ENCODE measurements around the gene OSBPL9. TPM values are rescaled to one million over a fixed set of nuclear protein-coding genes. Genes with fewer than 3 reads are reported as not detected.

OSBPL9 gene
- 50.6 and 69.9 TPM in 2 replicates for total RNA-seq

DNA sequence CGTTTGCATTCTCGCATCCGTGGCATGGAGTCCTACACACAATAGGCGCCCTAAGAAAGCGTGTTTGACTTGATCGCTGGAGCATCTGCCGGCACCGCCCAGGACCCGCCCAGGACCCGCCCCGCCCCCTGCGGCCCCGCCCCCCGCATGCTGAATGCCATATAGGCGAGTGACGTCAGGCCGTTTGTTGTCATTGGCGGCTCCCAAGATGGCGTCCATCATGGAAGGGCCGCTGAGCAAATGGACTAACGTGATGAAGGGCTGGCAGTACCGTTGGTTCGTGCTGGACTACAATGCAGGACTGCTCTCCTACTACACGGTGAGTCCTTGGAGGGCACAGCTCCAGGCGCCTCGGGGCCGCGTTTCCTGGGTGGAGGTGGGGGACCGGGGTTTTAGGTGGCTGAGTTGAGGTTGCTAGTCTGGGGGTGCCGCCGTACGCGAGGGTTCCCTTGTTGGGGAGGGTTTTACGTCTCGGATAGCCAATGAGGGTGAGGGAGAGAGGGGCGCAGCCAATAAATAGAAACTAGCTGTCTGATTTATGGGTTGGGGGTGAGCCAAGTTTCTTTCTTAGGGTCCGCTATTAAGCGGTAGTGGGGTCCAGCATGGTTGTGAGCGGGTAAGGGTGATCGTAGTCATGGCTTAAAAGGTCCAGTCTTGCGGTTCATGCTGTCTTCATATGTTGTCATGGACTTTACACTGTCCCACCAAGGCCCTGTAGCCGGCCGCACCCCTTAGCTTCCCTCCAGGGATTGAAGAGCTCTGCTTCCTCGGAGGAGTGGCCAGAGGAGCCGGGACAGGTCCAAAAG lies at the start of gene OSBPL9:
TSS of gene OSBPL9 (plus strand) at position 190 of the 806 bp plus-strand sequence. CDS start at position 209, 19 bp downstream.

Other genes starting within 250 kb of the OSBPL9 start
- gene EPS15, start 97.8 kb upstream of the OSBPL9 start, total RNA-seq = 26.9 and 34.6 TPM in 2 replicates

Measured in epithelial cell of alveolus of lung (primary cell).